A172 (cell line): ENCODE results near the gene STPG1. TPM values are rescaled to one million over a fixed set of nuclear protein-coding genes. Genes with fewer than 3 reads are reported as not detected.

Experiments
- DNase-seq: peaks from one replicate; pipeline ENCODE4 v3.0.0-alpha.2; 2015; ENCODE audit warnings: low spot score
- total RNA-seq: library from RNA; depleted of rRNA; stranded (reverse); fragments of >200 nt; shearing (Covaris generic); gene quantifications from 2 replicates; pipeline ENCODE4 v1.2.3, GENCODE V29; 2014

STPG1 gene
- total RNA-seq, 1 experiment from 2014 or later = 2.3 TPM

DNA sequence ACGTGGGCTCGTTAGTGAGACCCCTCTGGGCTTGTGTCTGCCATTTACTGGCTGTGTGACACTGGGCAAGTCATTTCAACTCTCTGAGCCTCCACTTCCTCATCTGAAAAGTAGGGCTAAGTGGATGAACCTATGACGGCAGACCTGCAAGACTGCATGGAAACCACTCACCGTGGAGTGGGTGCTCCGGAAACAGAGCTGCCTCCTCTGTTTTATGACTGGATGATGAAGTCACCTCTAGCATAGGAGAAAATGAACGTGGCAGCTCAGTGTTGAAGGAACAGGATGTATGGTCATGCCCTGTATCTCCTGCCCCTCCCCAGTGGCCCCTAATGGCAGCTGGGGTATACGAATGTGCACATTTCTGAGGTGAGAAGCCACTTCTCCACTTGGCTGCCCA, 40.5 kb downstream of the STPG1 start:
- no peak for DNase-seq

DNA sequence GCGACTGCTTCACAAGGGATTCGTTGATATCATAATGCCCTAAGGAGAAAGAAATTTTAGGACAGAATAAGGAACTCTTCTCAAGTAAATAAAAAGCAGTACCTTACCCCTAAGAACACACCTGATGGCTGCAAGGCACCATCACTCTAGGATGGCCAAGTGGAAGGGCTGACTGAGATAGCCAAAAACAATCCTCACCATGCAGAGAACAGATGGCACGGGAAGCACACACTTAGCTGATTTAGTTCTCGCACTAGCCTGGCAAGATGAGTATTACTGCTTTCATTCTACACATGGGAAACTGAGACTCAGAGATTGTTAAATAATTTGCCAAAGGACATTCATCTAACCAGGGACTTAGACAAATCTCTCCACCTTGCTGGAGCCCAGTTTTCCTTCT, 43.8 kb downstream of the STPG1 start:
- no peak for DNase-seq

DNA sequence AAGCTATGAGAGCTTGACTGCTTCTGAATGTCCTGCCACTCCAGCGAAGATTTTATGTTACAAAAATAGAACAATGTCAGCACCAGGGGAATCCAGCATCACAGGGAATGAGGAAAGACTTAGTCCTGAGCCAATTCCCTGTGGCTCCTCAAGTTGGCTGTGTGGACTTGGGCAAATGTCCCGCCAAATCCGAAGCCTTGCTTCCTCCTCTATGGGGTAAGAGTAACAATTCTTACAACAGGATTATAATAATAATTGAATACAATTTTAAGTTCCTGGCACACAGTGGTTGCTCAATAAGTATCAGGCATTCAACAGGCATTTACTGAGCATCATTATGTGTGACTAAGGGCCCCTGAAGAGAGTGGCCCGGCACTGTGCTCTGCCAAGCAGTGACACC, 44.4 kb downstream of the STPG1 start:
- no peak for DNase-seq

GRCh38 chr1:24366707-24367106, 46.9 kb downstream of the STPG1 start:
- no peak for DNase-seq

GRCh38 chr1:24364975-24365678, 48.5 kb downstream of the STPG1 start:
- peak; percentile 74 for DNase-seq

DNA sequence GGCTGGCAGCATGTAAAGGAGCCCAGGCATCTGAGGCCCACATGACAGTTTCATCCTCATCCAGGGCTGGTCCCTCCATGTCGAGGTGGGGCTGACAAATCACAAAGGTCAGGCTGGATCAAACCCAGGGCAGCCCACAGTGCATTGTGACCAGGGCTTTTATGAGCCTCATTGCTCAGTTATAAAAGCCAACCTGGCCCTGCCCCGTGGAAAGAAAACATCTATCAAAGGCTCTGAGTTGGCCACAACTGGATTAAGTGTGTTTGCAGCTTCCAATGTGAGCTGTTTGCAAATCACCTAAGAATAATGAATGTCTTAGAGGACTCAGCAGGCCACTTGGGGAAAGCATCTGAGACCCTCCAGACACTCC, 49.0 kb downstream of the STPG1 start:
- DNase-seq = peak; percentile 49

DNA sequence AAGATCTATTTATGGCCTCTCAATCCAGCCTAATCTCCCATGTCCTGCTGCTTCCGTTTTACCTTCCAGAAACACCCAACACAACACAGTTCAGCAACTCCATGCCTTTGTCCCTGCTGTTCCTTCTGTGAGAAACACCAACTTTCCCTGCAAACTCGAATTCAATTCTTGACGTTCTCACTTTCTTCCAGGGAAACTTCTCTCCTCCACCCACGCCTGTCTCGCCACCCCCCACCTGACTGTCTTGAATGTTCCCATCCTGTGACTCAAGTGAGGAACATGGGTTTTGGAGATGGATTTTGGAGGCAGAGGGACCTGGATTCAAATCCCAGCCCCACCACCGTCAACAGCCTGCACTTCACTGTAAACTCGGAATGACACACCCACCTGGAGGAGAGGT, 49.6 kb downstream of the STPG1 start:
- DNase-seq = no peak

DNA sequence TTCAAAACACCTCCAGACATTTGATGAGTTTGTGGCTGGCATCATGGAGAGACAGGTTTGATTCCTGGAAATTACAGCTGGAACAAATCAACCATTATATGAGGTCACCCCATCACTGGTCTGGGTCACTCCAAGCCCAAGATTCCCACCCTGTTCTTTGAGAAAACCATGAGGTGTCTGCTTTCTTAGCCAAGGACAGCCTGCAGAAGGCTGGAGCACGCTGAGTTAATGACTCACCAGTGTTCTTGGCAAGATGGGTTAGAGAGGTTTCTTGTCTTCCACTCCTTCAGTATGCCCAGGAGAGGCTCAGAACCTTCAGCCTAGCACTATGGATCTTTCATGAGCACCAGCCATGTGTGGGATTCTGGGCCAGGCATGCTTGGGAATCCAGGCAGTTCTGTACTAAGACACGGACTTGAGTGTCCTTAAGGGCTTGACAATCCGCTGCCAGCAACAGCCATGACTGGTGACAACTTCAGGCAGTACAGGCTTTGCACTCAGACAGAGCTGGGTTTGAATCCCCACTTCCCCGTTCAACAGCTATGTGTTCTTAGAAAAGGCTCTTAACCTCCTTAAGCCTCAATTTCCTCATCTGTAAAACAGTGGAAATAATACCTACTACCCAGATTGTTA, 50.5 kb downstream of the STPG1 start:
- DNase-seq = peak; percentile 60

- no peak for DNase-seq
Measured at GRCh38 chr1:24362396-24362795, 51.2 kb downstream of the STPG1 start.

- no peak for DNase-seq
Measured at GRCh38 chr1:24361811-24362210, 51.8 kb downstream of the STPG1 start.

GRCh38 chr1:24360681-24361080, 52.9 kb downstream of the STPG1 start:
- DNase-seq = no peak

DNA sequence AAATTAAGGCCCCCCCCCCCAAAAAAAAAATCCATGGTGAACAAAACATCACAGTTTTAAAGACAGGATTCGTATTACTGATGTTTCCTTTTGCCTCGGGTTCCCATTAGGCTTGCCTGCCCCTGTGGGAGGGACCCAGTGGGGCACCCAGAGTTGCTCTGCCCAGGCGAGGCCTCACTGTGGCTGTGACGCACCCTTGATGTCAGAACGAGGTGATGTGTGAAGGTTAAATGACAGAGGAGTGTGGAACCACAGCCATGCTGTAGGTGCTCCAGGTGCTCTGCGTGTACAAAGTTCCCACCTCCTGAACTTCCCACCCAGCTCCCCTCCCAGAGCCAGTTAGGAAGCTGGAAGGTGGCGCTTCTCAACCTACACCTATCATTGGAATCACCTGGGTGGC, 56.5 kb downstream of the STPG1 start:
- no peak for DNase-seq

DNA sequence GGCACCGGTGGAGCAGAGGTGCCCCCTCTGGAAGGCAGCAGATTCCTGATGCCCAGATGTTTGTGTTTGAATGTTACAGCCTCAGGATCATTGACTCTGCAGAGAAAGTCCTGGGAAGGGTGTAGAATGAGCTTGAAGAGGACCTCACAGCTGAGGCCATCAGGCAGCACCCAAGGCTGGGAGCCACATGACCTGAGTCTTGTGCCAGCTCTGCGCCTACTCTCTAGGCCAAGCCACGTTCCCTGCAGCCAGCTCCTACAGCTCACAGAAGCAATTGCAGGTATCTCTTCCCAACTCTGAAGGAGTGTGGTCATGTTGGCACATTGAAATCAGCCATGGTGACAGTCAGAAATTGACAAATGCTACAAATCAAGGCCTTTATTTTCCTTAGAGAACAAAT, 58.1 kb downstream of the STPG1 start:
- DNase-seq = no peak

DNA sequence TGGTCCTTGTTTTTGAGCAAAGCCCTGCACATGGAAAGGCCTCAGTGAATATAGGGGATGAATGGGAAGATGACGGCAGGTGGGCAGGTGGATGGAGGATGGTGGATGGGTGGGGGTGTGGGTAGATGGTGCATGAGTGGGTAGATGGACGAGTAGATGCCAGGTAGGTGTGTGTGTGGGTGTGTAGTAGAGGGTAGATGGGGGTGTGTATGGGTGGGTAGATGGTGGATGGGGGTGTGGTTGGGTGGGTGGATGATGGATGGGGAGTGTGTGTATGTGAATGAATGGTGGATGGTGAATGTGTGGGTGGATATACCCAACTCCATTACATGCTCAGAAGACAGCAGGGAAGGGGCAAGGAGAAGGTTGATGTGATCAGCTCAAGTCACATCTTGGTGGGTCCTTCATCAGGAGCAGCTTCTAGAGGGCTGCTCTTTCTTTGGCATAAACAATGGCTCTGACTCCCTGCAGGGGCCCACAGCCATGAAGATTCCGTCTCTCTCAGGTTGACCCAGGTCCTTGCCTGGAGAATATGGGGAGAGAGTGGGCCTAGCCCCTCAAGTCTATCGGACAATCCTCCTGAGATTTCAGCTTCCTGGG, 60.2 kb downstream of the STPG1 start:
- no peak for DNase-seq

GRCh38 chr1:24351918-24352627, 61.5 kb downstream of the STPG1 start:
- DNase-seq = peak; percentile 47

DNA sequence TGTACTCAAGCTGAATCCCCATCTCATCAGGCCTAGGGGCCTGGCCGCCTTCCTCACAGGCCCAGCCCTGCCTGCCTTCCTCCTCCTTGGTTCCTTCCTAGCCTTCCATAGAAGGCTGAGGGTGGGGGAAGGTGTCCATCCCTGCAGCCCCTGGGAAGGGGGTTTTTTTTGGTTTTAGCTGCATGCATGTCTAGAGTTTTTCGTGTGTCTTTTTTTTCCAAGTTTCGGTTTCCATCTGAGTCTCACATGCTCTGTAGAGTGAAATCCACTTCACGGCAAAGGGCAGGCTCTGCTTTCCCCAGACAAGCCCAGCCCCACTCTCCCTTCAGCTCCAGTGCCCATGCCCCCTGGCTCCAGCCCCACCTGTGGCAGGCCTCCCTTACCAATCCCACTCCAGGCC, 62.3 kb downstream of the STPG1 start:
- no peak for DNase-seq

DNA sequence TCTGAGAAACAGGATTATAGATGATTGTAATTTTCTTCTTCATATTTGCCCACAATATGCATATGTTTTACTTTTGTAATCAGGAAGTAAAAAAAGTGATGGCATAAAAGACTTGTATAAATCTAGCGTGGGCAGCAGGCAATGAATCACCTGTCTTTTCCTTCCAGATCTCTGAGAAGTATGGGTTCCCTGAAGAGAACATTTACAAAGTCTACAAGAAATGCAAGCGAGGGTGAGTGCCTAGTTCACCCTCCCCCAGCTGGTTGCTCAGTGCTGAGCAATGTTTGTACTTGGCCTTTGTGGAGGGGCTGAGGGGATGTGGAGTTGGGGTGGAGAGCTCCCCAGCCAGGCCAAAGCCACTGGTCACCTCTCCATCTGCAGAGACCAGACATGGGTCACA, 63.7 kb downstream of the STPG1 start:
- no peak for DNase-seq

DNA sequence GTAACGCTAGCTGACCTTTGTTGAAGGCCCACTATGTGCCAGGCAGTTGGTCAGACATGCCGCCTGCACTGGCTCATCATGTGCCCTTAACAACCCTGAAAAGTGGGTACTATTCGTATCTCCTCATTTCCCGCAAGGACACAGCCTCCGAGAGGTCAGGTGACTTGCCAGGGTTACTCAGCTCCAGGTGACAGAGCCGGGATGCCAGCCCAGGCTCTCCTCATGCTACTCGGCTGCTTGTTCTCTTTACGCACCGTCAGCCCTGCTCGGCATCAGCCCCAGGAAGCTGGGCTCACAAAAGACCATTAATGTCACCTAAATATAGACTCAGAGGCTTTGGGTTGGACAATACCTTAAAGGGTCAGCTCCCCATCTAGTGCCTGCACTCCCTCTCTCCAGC, 65.4 kb downstream of the STPG1 start:
- no peak for DNase-seq

DNA sequence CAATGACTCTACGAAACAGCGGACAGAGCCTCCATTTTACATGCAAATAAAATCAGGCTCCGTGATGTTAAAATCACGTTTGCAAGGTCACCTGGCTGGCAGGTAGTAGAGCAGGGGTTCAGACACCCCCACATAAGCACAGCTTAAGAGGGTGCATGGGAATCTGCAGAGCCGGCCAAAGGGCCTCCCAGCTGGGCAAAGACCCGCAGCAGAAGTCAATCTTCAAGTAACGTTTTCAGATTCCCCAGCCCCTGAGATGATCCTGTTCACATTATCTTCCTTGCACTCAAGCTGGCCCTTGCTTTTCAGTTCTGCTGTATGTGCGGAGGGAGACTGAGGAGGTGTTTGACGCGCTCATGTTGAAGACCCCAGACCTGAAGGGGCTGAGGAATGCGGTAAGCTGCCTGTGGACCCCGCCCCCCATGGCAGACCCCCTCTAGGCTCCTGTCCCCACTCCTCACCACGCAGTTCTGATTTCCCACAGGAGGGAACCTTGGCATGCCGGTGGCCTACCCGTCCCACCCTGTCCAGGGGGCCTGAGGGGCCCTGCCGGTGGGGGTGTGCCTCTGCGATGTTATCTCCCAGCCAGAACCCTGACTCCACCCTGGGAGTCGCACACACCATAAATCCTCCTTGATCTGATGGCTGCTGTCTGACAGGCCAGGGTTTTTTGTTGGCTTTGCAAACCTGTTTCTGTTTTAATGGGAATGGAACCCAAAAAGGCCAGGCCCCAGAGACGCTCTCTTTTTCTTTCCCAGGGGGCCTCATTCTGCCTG, 66.2 kb downstream of the STPG1 start:
- no peak for DNase-seq

DNA sequence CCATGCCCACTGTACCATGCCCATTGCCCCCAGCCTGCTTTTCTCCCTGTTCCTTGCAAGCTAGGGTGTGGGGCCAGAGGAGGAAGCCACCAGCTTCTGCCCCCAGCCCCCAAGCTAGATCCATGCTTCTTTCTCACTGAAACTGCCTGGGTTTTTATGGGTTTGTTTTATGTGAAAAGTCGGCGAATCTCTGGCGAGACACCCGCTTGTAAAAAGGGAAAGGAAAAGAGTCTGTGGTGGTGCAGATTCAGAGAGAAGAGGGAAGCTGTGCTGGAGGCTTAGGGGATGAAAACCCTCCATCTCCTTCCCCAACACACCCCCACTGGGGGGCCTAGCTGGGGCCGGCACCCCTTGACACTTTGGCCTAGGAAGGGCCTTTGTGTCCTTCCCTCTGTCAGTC, 68.2 kb downstream of the STPG1 start:
- DNase-seq = no peak

GRCh38 chr1:24344090-24344742, 69.4 kb downstream of the STPG1 start:
- DNase-seq = no peak
